Kidney (tissue), 14 donors: ENCODE measurements around the gene TTC17. TPM values are rescaled to one million over a fixed set of nuclear protein-coding genes. Genes with fewer than 3 reads are reported as not detected.

Experiments used
- DNase-seq, 5 donors: peaks; one replicate each; pipeline ENCODE4 v3.0.0-alpha.2; 2013 to 2020
- FAIRE-seq: peaks from 2 replicates; lab custom pipeline; 2012; peaks lifted over from hg19 to GRCh38; lab: Jason Lieb, UNC
- H3K27ac ChIP-seq, 2 donors: one replicate each; pipeline ENCODE4 v1.7.0; 2013; ENCODE audit warnings: low read depth in 2 of 2, low read length in 2 of 2, inconsistent platforms in 1 of 2
- H3K27me3 ChIP-seq: one replicate; pipeline ENCODE4 v1.7.1; 2013; ENCODE audit warnings: low read length, inconsistent platforms; ENCODE audit not compliant: control insufficient read depth, insufficient read depth
- H3K36me3 ChIP-seq, 3 donors: one replicate each; pipeline versions ENCODE4 v1.7.0 to v1.7.1; 2013; ENCODE audit warnings: low read length in 3 of 3, control low read depth in 1 of 3, inconsistent platforms in 1 of 3; ENCODE audit not compliant: insufficient read depth in 3 of 3, control insufficient read depth in 2 of 3
- H3K4me1 ChIP-seq, 3 donors: one replicate each; pipeline versions ENCODE4 v1.7.0 to v1.7.1; 2013; ENCODE audit warnings: low read length in 3 of 3, inconsistent platforms in 1 of 3, low read depth in 1 of 3; ENCODE audit not compliant: control insufficient read depth in 2 of 3, insufficient read depth in 2 of 3
- H3K4me3 ChIP-seq, 3 donors: one replicate each; pipeline versions ENCODE4 v1.7.0 to v1.8.1; 2013; ENCODE audit warnings: low read length in 3 of 3, control low read depth in 1 of 3, inconsistent platforms in 1 of 3
- H3K9ac ChIP-seq, 3 donors: one replicate each; pipeline versions ENCODE4 v1.7.0 to v1.7.1; 2013; ENCODE audit warnings: low read length in 3 of 3, control low read depth in 1 of 3, inconsistent platforms in 1 of 3
- H3K9me3 ChIP-seq, 3 donors: one replicate each; pipeline versions ENCODE4 v1.7.0 to v1.7.1; 2013; ENCODE audit warnings: low read length in 3 of 3, control low read depth in 1 of 3, inconsistent platforms in 1 of 3; ENCODE audit not compliant: control insufficient read depth in 2 of 3, insufficient read depth in 1 of 3
- CTCF ChIP-seq: IDR thresholded peaks from 3 replicates; pipeline ENCODE4 v1.5.1; 2012; ENCODE audit warnings: mild to moderate bottlenecking, moderate library complexity, borderline replicate concordance; ENCODE audit not compliant: insufficient read depth; ENCODE audit errors: extremely low read depth
- intact Hi-C: fragments of 100-400 bp; cut with DNase I; formaldehyde crosslinking; loops from one replicate; pipeline ENCODE4 v1.11.1; 2022
- polyA plus RNA-seq: library from polyadenylated mRNA; stranded (reverse); fragments of 350-450 nt; fragmentation: Illumina TruSeq; extraction: RNeasy Lipid Tissue Mini Kit (QIAGEN cat#74804); gene quantifications from one replicate; pipeline ENCODE4 v1.2.3, GENCODE V29; 2014; ENCODE audit warnings: low read depth, low replicate concordance; ENCODE audit not compliant: insufficient read depth
- total RNA-seq: library from RNA; stranded (reverse); fragmentation: NEBNext Ultra II Directional; extraction: Animal tissue kit (Norgen Biotek cat#: 25700); gene quantifications from one replicate; pipeline ENCODE4 v1.2.1, GENCODE V29; 2021
- donor health status: control.
- donor health status: control.
- donor health status: control.
- donor health status: control.
- donor health status: control.
- donor health status: DM: yes; HTN: yes; CAD: no.
- donor health status: Normal renal cell carcinoma (clear cell type).

Gene TTC17
- total and polyA plus RNA-seq, 2 donors from 2014 or later = 26.2 to 76.5 TPM

GRCh38 chr11:43532041-43532440, 173.3 kb downstream of the TTC17 start:
- Histone ChIP-seq H3K9me3 (no peaks in the 10 kb centered on the region), H3K27ac (no peak overlapping the region), H3K4me3 (no peak overlapping the region), H3K4me1 (no peaks in the 10 kb centered on the region), H3K27me3 (no peaks in the 10 kb centered on the region), H3K36me3 (no peaks in the 10 kb centered on the region), H3K9ac (no peak overlapping the region)
- intact Hi-C loops = no loop called here
- FAIRE-seq (no peak), DNase-seq (no peak)
- no peak for TF ChIP-seq CTCF

- no peak for FAIRE-seq
These were observed 179.3 kb downstream of the TTC17 start for GRCh38 chr11:43537833-43538615.

DNA sequence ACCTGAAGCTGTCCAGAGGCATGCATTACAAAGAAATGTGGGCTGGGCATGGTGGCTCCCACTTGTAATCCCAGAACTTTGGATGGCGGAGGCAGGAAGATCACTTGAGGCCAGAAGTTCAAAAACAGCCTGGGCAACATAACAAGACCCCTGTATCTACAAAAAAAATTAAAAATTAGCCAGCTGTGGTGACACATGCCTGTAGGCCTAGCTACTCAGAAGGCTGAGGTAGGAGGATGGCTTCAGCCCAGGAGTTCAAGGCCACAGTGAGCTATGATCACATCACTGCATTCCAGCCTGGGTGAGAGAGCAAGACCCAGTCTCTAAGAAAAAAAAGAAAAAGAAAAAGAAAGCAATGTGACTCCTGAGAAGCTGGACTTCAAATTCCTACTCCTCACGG, 183.3 kb downstream of the TTC17 start:
- no peak for TF ChIP-seq CTCF
- Histone ChIP-seq H3K9me3 (peaks cover 0 to 3% (median 0%) of the 10 kb centered on the region in 3 donors), H3K27me3 (no peaks in the 10 kb centered on the region), H3K36me3 (no peaks in the 10 kb centered on the region), H3K27ac (no peak overlapping the region), H3K4me3 (no peak overlapping the region), H3K4me1 (no peaks in the 10 kb centered on the region), H3K9ac (no peak overlapping the region)
- intact Hi-C loops = no loop called here
- no peak for DNase-seq
- no peak for FAIRE-seq

More at GRCh38 chr11:43537833-43538615, 179.3 kb downstream of the TTC17 start:
- H3K4me1 ChIP-seq = no peaks in the 10 kb centered on the region
- H3K9ac ChIP-seq = no peak overlapping the region
- no peak overlapping the region for H3K27ac ChIP-seq
- peaks cover 0 to 3% (median 0%) of the 10 kb centered on the region in 3 donors for H3K9me3 ChIP-seq
- H3K27me3 ChIP-seq = no peaks in the 10 kb centered on the region
- intact Hi-C loops = no loop called here
- no peak for TF ChIP-seq CTCF
- H3K4me3 ChIP-seq = no peak overlapping the region
- DNase-seq = no peak
- H3K36me3 ChIP-seq = no peaks in the 10 kb centered on the region
